ENCODE data around the gene OR5AU1.
A peak's percentile ranks its signal among the peaks of the same experiment; 100 is the strongest.

Gene OR5AU1

GRCh38 chr14:21155963-21156362 lies at the start of gene OR5AU1:
Gene OR5AU1, minus strand, starts transcription at chr14:21156063. Its CDS starts 191 bp downstream, at chr14:21155872.
- no peak for DNase-seq (ENCODE audit: low read depth)

- DNase-seq (ENCODE audit: low read depth): no peak
These were observed 49.3 kb upstream of the OR5AU1 start for GRCh38 chr14:21205026-21205677.

GRCh38 chr14:21204167-21205025 lies 48.5 kb upstream of the OR5AU1 start:
- DNase-seq (ENCODE audit: low read depth): no peak

GRCh38 chr14:21203470-21204166 lies 47.8 kb upstream of the OR5AU1 start:
- no peak for DNase-seq (ENCODE audit: low read depth)

- DNase-seq (ENCODE audit: low read depth): no peak
These were observed 46.8 kb upstream of the OR5AU1 start for GRCh38 chr14:21202463-21203358.

GRCh38 chr14:21201732-21202462 lies 46.0 kb upstream of the OR5AU1 start:
- no peak for DNase-seq (ENCODE audit: low read depth)

- DNase-seq (ENCODE audit: low read depth): no peak
These were observed 45.0 kb upstream of the OR5AU1 start for GRCh38 chr14:21200752-21201461.

GRCh38 chr14:21199611-21200560 lies 44.0 kb upstream of the OR5AU1 start:
- no peak for DNase-seq (ENCODE audit: low read depth)

- no peak for DNase-seq (ENCODE audit: low read depth)
These were observed 41.7 kb upstream of the OR5AU1 start for GRCh38 chr14:21197418-21198205.

GRCh38 chr14:21194597-21194996 lies 38.7 kb upstream of the OR5AU1 start:
- no peak for DNase-seq (ENCODE audit: low read depth)

- DNase-seq (ENCODE audit: low read depth): no peak
These were observed 37.1 kb upstream of the OR5AU1 start for GRCh38 chr14:21192875-21193535.

GRCh38 chr14:21192447-21192822 lies 36.6 kb upstream of the OR5AU1 start:
- no peak for DNase-seq (ENCODE audit: low read depth)

GRCh38 chr14:21191809-21192446 lies 36.1 kb upstream of the OR5AU1 start:
- DNase-seq (ENCODE audit: low read depth): peak; percentile 18

GRCh38 chr14:21191261-21191808 lies 35.5 kb upstream of the OR5AU1 start:
- DNase-seq (ENCODE audit: low read depth): no peak

- DNase-seq (ENCODE audit: low read depth): no peak
These were observed 29.6 kb upstream of the OR5AU1 start for GRCh38 chr14:21185491-21185890.

- no peak for DNase-seq (ENCODE audit: low read depth)
These were observed 28.4 kb upstream of the OR5AU1 start for GRCh38 chr14:21184254-21184653.

GRCh38 chr14:21182166-21182565 lies 26.3 kb upstream of the OR5AU1 start:
- DNase-seq (ENCODE audit: low read depth): no peak

Measured in stromal cell of bone marrow (primary cell).